GM12878 (cell line): ENCODE results near the gene SLC5A10. TPM values are rescaled to one million over a fixed set of nuclear protein-coding genes. Genes with fewer than 3 reads are reported as not detected.

Experiments
- ATAC-seq: fragments of 200-7000 bp; cut with Tn5 transposase; 3 replicates; pipeline ENCODE4 v1.9.1; 2020; ENCODE audit warnings: mild to moderate bottlenecking, moderate library complexity
- BruUV-seq: library from RNA; stranded (reverse); fragments of 400-500 nt; replicated peaks from 2 replicates; lab custom pipeline; 2021; lab: Mats Ljungman, UMichigan
- CTCF ChIA-PET: fragments of 300-600 bp; sonication (Branson Sonifier 250); formaldehyde crosslinking; extraction: SDS; loops from one replicate; lab custom pipeline; 2021; ENCODE audit warnings: inconsistent platforms; lab: Yijun Ruan, JAX
- POLR2A ChIA-PET: fragments of 350-600 bp; formaldehyde crosslinking; extraction: SDS; loops from one replicate; lab custom pipeline; 2021; ENCODE audit warnings: inconsistent platforms; lab: Charles Lee
- RAD21 ChIA-PET: fragments of 300-600 bp; sonication (Branson Sonifier 250); formaldehyde crosslinking; loops from one replicate; lab custom pipeline; 2023; ENCODE audit warnings: antibody characterized with exemption; ENCODE audit not compliant: unreplicated experiment; lab: Charles Lee
- SMC1A ChIA-PET: fragments of 300-600 bp; sonication (Branson Sonifier 250); formaldehyde crosslinking; loops from one replicate; lab custom pipeline; 2023; ENCODE audit not compliant: unreplicated experiment, uncharacterized antibody; lab: Charles Lee
- DNase-seq: peaks from one replicate; pipeline ENCODE4 v3.0.0-alpha.2; 2011; ENCODE audit warnings: low read depth, low spot score
- FAIRE-seq: peaks from 3 replicates; lab custom pipeline; 2011; peaks lifted over from hg19 to GRCh38; lab: Jason Lieb, UNC
- H2AFZ ChIP-seq: 2 replicates; pipeline ENCODE4 v1.6.0; 2011; ENCODE audit warnings: low read depth, low read length, control low read depth; ENCODE audit not compliant: control insufficient read depth
- H3K27ac ChIP-seq: 2 replicates; pipeline ENCODE4 v1.5.1; 2011; ENCODE audit warnings: control low read depth; ENCODE audit not compliant: control insufficient read depth, insufficient read depth
- H3K27me3 ChIP-seq, 2 experiments: replicated peaks in 1 of 2; 2 replicates each; pipeline versions ENCODE4 v1.6.0 to v1.6.1; 2011; ENCODE audit warnings: low read length in 1 of 2; ENCODE audit not compliant: control insufficient read depth in 2 of 2, insufficient read depth in 2 of 2
- H3K36me3 ChIP-seq, 2 experiments: 2 replicates each; pipeline ENCODE4 v1.5.1; 2011; ENCODE audit warnings: low read length in 1 of 2; ENCODE audit not compliant: control insufficient read depth in 2 of 2, insufficient read depth in 2 of 2
- H3K4me1 ChIP-seq: 2 replicates; pipeline ENCODE4 v1.6.1; 2011; ENCODE audit warnings: mild to moderate bottlenecking, low read length, moderate library complexity, mixed read lengths; ENCODE audit not compliant: control insufficient read depth, insufficient read depth
- H3K4me2 ChIP-seq: 2 replicates; pipeline ENCODE4 v1.6.0; 2011; ENCODE audit warnings: control low read depth; ENCODE audit not compliant: control insufficient read depth, insufficient read depth
- H3K4me3 ChIP-seq: fragments of 200-600 bp; sonication (generic); 2 replicates; pipeline ENCODE4 v1.5.1; 2016
- H3K79me2 ChIP-seq: 2 replicates; pipeline ENCODE4 v1.6.0; 2011; ENCODE audit warnings: low read length; ENCODE audit not compliant: control insufficient read depth, insufficient read depth
- H3K9ac ChIP-seq: 2 replicates; pipeline ENCODE4 v1.8.0; 2011; ENCODE audit warnings: low read length, control low read depth, mixed read lengths; ENCODE audit not compliant: control insufficient read depth, insufficient read depth
- H3K9me3 ChIP-seq: replicated peaks from 3 replicates; pipeline ENCODE4 v1.5.1; 2011; ENCODE audit warnings: mild to moderate bottlenecking, low read length; ENCODE audit not compliant: control insufficient read depth, insufficient read depth
- H4K20me1 ChIP-seq: 2 replicates; pipeline ENCODE4 v1.6.0; 2011; ENCODE audit not compliant: control insufficient read depth, insufficient read depth
- EED ChIP-seq: sonication (generic); IDR thresholded peaks from 2 replicates; pipeline ENCODE4 v1.6.1; 2016; ENCODE audit warnings: antibody characterized with exemption, low read depth
- GATAD2B ChIP-seq: fragments of 450-650 bp; conservative IDR thresholded peaks from 2 replicates; pipeline ENCODE4 v1.6.1; 2017; ENCODE audit warnings: low read depth, mild to moderate bottlenecking, moderate library complexity
- HDAC2 ChIP-seq: fragments of 200-600 bp; sonication (generic); IDR thresholded peaks from 2 replicates; pipeline ENCODE4 v1.6.1; 2017
- HDAC6 ChIP-seq: fragments of 200-600 bp; sonication (generic); IDR thresholded peaks from one replicate; pipeline ENCODE4 v1.8.0; 2017; ENCODE audit warnings: antibody characterized with exemption; ENCODE audit not compliant: unreplicated experiment
- MEF2A ChIP-seq: IDR thresholded peaks from 2 replicates; pipeline ENCODE4 v1.6.1; 2011; ENCODE audit warnings: low read depth, mild to moderate bottlenecking, low read length, moderate library complexity; ENCODE audit not compliant: insufficient read depth
- MXI1 ChIP-seq: fragments of 150-350 bp; IDR thresholded peaks from 2 replicates; pipeline ENCODE4 v1.6.1; 2011; ENCODE audit warnings: low read depth, mild to moderate bottlenecking, inconsistent platforms, low read length, improper control_type of control experiment
- POLR2A ChIP-seq: IDR thresholded peaks from 2 replicates; pipeline ENCODE4 v1.6.1; 2011; ENCODE audit warnings: low read depth, mild to moderate bottlenecking, low read length
- POLR2AphosphoS5 ChIP-seq: IDR thresholded peaks from 2 replicates; pipeline ENCODE4 v1.6.1; 2011; ENCODE audit warnings: mild to moderate bottlenecking, low read length, inconsistent platforms
- RAD21 ChIP-seq: IDR thresholded peaks from 2 replicates; pipeline ENCODE4 v1.6.1; 2011; ENCODE audit warnings: mild to moderate bottlenecking, low read depth, low read length, moderate library complexity; ENCODE audit not compliant: insufficient read depth
- RUNX3 ChIP-seq: IDR thresholded peaks from 2 replicates; pipeline ENCODE4 v1.6.1; 2012; ENCODE audit warnings: low read length, inconsistent platforms
- SUPT20H ChIP-seq: IDR thresholded peaks from 2 replicates; pipeline ENCODE4 v1.6.1; 2011; ENCODE audit warnings: low read depth, mild to moderate bottlenecking, low read length, moderate library complexity, borderline replicate concordance; ENCODE audit not compliant: control insufficient read depth
- TARDBP ChIP-seq: IDR thresholded peaks from 2 replicates; pipeline ENCODE4 v1.6.1; 2016; ENCODE audit warnings: borderline replicate concordance
- ZSCAN29 ChIP-seq: fragments of 450-650 bp; IDR thresholded peaks from 2 replicates; pipeline ENCODE4 v1.6.1; 2017; ENCODE audit warnings: mild to moderate bottlenecking, moderate library complexity
- WGBS: methylation state at CpG from one replicate; pipeline ENCODE4 v1.1.6; 2016; ENCODE audit warnings: low lambda C conversion rate; ENCODE audit not compliant: insufficient replicate concordance, insufficient coverage; ENCODE audit errors: missing lambda C conversion rate; 5-methylcytosine and 5-hydroxymethylcytosine counted together
- in situ Hi-C: fragments of 300-500 bp; cut with MboI; formaldehyde crosslinking; loops from 9 replicates; pipeline ENCODE4 v1.14.3; 2018; ENCODE audit warnings: mixed read lengths
- intact Hi-C: fragments of 100-400 bp; cut with micrococcal nuclease; formaldehyde crosslinking; loops from one replicate; pipeline ENCODE4 v1.14.2; 2022; ENCODE audit not compliant: unreplicated experiment
- polyA plus RNA-seq, 11 experiments: library from polyadenylated mRNA; depleted of rRNA in 4 of 11; unstranded in 6 of 11; stranded (reverse) in 5 of 11; fragments of >200 nt; fragmentation: Nextera tagmentation in 4 of 11; fragmentation: Illumina TruSeq in 1 of 11; extraction: Ambion mirVana in 4 of 11; extraction: Trizol in 1 of 11; gene quantifications; 1 replicate in 1 of 11; 2 replicates in 10 of 11; pipeline versions ENCODE4 v1.2.1 to v1.2.3, GENCODE V29; 2011 to 2016; ENCODE audit warnings: inconsistent platforms in 2 of 11, missing spikeins in 2 of 11, low read depth in 1 of 11
- total RNA-seq, 4 experiments: library from RNA; depleted of rRNA in 3 of 4; stranded (reverse); fragments of >200 nt in 3 of 4; fragmentation: Illumina TruSeq in 1 of 4; extraction: Trizol in 1 of 4; gene quantifications; 2 replicates each; pipeline versions ENCODE4 v1.2.1 to v1.2.3, GENCODE V29; 2013 to 2021
- TF ChIP-seq, protein P1 (sequence below): IDR thresholded peaks from 2 replicates; pipeline ENCODE4 v1.6.1; 2012; ENCODE audit warnings: improper control_type of control experiment, low read depth, low read length; ENCODE audit not compliant: insufficient replicate concordance
- TF ChIP-seq, protein P2 (sequence below): fragments of 450-650 bp; IDR thresholded peaks from 2 replicates; pipeline ENCODE4 v1.6.1; 2017; ENCODE audit warnings: mild to moderate bottlenecking, low read depth, inconsistent platforms; ENCODE audit not compliant: poor library complexity, severe bottlenecking

SLC5A10 gene
- total and polyA plus RNA-seq, 10 of the 15 experiments (the other 5 are each of a cell fraction or from before 2014, with no cell fraction given) = under 0.01 to 0.18 (median 0.07) TPM; not detected in 4

DNA sequence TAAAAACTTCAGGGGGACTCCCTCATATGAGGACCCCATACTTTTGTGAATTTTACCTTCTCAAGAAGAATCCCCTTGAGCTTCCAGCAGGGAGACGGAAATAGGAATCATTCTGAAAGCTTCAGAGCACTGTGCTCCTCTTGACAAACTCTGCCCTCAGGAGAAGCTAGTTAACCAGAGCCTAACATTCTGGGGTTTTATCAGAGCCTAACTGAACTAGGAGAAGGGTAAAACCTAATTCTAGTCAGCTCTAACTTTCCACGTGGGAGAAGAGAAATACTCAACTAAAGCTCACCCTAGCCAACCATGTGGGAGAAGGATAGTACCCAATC lies 13.3 kb upstream of the SLC5A10 start:
- H3K4me1 ChIP-seq = no peaks in the 10 kb centered on the region
- no peaks in the 10 kb centered on the region for H3K9me3 ChIP-seq
- H4K20me1 ChIP-seq = no peaks in the 10 kb centered on the region
- BruUV-seq = no TSS peak
- H3K4me3 ChIP-seq = no peak overlapping the region
- ChIA-PET RAD21 (interaction anchor here (1.3 to 1.5 kb wide), 4 partner anchors 13 to 81 kb away, joined by 3 to 4 read pairs (median 4); partner anchors contain the start of genes PRPSAP2 and SLC5A10), CTCF (interaction anchor here (1.1 to 1.7 kb wide), 2 partner anchors 18 to 22 kb away, joined by 5 to 7 read pairs; no protein-coding TSS in a partner anchor), SMC1A (interaction anchor here (0.9 to 1.8 kb wide), 7 partner anchors 9 to 35 kb away, joined by 3 to 8 read pairs (median 3); partner anchors contain the start of gene SLC5A10), POLR2A (no interaction called here)
- no peak for TF ChIP-seq ZSCAN29
- TF ChIP-seq, protein P1, sequence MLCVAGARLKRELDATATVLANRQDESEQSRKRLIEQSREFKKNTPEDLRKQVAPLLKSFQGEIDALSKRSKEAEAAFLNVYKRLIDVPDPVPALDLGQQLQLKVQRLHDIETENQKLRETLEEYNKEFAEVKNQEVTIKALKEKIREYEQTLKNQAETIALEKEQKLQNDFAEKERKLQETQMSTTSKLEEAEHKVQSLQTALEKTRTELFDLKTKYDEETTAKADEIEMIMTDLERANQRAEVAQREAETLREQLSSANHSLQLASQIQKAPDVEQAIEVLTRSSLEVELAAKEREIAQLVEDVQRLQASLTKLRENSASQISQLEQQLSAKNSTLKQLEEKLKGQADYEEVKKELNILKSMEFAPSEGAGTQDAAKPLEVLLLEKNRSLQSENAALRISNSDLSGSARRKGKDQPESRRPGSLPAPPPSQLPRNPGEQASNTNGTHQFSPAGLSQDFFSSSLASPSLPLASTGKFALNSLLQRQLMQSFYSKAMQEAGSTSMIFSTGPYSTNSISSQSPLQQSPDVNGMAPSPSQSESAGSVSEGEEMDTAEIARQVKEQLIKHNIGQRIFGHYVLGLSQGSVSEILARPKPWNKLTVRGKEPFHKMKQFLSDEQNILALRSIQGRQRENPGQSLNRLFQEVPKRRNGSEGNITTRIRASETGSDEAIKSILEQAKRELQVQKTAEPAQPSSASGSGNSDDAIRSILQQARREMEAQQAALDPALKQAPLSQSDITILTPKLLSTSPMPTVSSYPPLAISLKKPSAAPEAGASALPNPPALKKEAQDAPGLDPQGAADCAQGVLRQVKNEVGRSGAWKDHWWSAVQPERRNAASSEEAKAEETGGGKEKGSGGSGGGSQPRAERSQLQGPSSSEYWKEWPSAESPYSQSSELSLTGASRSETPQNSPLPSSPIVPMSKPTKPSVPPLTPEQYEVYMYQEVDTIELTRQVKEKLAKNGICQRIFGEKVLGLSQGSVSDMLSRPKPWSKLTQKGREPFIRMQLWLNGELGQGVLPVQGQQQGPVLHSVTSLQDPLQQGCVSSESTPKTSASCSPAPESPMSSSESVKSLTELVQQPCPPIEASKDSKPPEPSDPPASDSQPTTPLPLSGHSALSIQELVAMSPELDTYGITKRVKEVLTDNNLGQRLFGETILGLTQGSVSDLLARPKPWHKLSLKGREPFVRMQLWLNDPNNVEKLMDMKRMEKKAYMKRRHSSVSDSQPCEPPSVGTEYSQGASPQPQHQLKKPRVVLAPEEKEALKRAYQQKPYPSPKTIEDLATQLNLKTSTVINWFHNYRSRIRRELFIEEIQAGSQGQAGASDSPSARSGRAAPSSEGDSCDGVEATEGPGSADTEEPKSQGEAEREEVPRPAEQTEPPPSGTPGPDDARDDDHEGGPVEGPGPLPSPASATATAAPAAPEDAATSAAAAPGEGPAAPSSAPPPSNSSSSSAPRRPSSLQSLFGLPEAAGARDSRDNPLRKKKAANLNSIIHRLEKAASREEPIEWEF = no peak
- no peak for TF ChIP-seq MXI1
- TF ChIP-seq, protein P2, sequence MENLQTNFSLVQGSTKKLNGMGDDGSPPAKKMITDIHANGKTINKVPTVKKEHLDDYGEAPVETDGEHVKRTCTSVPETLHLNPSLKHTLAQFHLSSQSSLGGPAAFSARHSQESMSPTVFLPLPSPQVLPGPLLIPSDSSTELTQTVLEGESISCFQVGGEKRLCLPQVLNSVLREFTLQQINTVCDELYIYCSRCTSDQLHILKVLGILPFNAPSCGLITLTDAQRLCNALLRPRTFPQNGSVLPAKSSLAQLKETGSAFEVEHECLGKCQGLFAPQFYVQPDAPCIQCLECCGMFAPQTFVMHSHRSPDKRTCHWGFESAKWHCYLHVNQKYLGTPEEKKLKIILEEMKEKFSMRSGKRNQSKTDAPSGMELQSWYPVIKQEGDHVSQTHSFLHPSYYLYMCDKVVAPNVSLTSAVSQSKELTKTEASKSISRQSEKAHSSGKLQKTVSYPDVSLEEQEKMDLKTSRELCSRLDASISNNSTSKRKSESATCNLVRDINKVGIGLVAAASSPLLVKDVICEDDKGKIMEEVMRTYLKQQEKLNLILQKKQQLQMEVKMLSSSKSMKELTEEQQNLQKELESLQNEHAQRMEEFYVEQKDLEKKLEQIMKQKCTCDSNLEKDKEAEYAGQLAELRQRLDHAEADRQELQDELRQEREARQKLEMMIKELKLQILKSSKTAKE = no peak
- no peak for TF ChIP-seq EED
- TF ChIP-seq POLR2A = no peak
- no peak for TF ChIP-seq RUNX3
- TF ChIP-seq POLR2AphosphoS5 = no peak
- TF ChIP-seq MEF2A = no peak
- no peak for TF ChIP-seq GATAD2B
- no peak for TF ChIP-seq HDAC2
- TF ChIP-seq SUPT20H = no peak
- TF ChIP-seq TARDBP = no peak
- TF ChIP-seq HDAC6 = no peak
- no peak for TF ChIP-seq RAD21
- in situ Hi-C loops (no loop called here), intact Hi-C loops (no loop called here)
- no peak overlapping the region for H3K9ac ChIP-seq
- no peak overlapping the region for H3K4me2 ChIP-seq
- no peak overlapping the region; the same call in 1 of the 2 replicates for H2AFZ ChIP-seq
- H3K27ac ChIP-seq = no peak overlapping the region
- ATAC-seq (no peak), DNase-seq (no peak), FAIRE-seq (no peak)
- H3K27me3 ChIP-seq = no peaks in the 10 kb centered on the region
- 37% methylated on average over 2 of the region's 2 CpGs for WGBS
- H3K36me3 ChIP-seq = no peaks in the 10 kb centered on the region
- H3K79me2 ChIP-seq = no peaks in the 10 kb centered on the region
